MM.1S (cell line): ENCODE results near the gene ZNF445.

Experiments used
- DNase-seq: peaks from one replicate; pipeline ENCODE4 v3.0.0-alpha.2; 2015
- H2AFZ ChIP-seq: fragments of 300-600 bp; sonication (generic); 2 replicates; pipeline ENCODE4 v1.6.0; 2016; ENCODE audit warnings: antibody characterized with exemption, low read length
- H3F3A ChIP-seq: fragments of 300-600 bp; sonication (generic); 2 replicates; pipeline ENCODE4 v1.6.1; 2016; ENCODE audit warnings: mild to moderate bottlenecking, antibody characterized with exemption, low read length, moderate library complexity, mixed read lengths; ENCODE audit not compliant: insufficient read depth
- H3K27ac ChIP-seq: fragments of 300-600 bp; sonication (generic); 2 replicates; pipeline ENCODE4 v1.5.1; 2016; ENCODE audit warnings: mild to moderate bottlenecking, low read length
- H3K27me3 ChIP-seq: fragments of 300-600 bp; sonication (generic); replicated peaks from 2 replicates; pipeline ENCODE4 v1.6.0; 2016; ENCODE audit warnings: low read length; ENCODE audit not compliant: insufficient read depth
- H3K36me3 ChIP-seq: fragments of 300-600 bp; sonication (generic); replicated peaks from 2 replicates; pipeline ENCODE4 v1.6.1; 2016; ENCODE audit warnings: mild to moderate bottlenecking, low read length, mixed read lengths; ENCODE audit not compliant: insufficient read depth
- H3K4me1 ChIP-seq: fragments of 300-600 bp; sonication (generic); 2 replicates; pipeline ENCODE4 v1.6.1; 2016; ENCODE audit warnings: low read length, mixed read lengths
- H3K4me2 ChIP-seq: fragments of 300-600 bp; sonication (generic); 2 replicates; pipeline ENCODE4 v1.6.0; 2016; ENCODE audit warnings: low read depth, low read length
- H3K4me3 ChIP-seq: fragments of 300-600 bp; sonication (generic); 2 replicates; pipeline ENCODE4 v1.5.1; 2016; ENCODE audit warnings: low read length, mixed read lengths
- H3K79me2 ChIP-seq: fragments of 300-600 bp; sonication (generic); 2 replicates; pipeline ENCODE4 v1.6.1; 2016; ENCODE audit warnings: mixed run types, low read length, mixed read lengths
- H3K9ac ChIP-seq: fragments of 300-600 bp; sonication (generic); 2 replicates; pipeline ENCODE4 v1.6.1; 2016; ENCODE audit warnings: low read length, mixed read lengths
- H3K9me2 ChIP-seq: fragments of 300-600 bp; sonication (generic); replicated peaks from 2 replicates; pipeline ENCODE4 v1.6.1; 2016; ENCODE audit warnings: mild to moderate bottlenecking, low read length, mixed read lengths; ENCODE audit not compliant: insufficient read depth
- H3K9me3 ChIP-seq: fragments of 300-600 bp; sonication (generic); replicated peaks from 2 replicates; pipeline ENCODE4 v1.6.1; 2016; ENCODE audit warnings: mild to moderate bottlenecking, low read length, mixed read lengths; ENCODE audit not compliant: insufficient read depth
- H4K20me1 ChIP-seq: fragments of 300-600 bp; sonication (generic); 2 replicates; pipeline ENCODE4 v1.6.1; 2016; ENCODE audit warnings: mild to moderate bottlenecking, low read length, moderate library complexity, mixed read lengths; ENCODE audit not compliant: insufficient read depth
- EZH2 ChIP-seq: fragments of 300-600 bp; sonication (generic); optimal IDR thresholded peaks from 2 replicates; pipeline ENCODE3; 2017; ENCODE audit warnings: low read depth, mild to moderate bottlenecking, antibody characterized with exemption, low read length, mixed read lengths
- EZH2phosphoT487 ChIP-seq: fragments of 300-600 bp; sonication (generic); IDR thresholded peaks from 2 replicates; pipeline ENCODE4 v1.6.1; 2018; ENCODE audit warnings: antibody characterized with exemption, low read length
- TF ChIP-seq, protein P1 (sequence below): fragments of 300-600 bp; sonication (generic); IDR thresholded peaks from 2 replicates; pipeline ENCODE4 v1.5.1; 2016; ENCODE audit warnings: antibody characterized with exemption, low read length, mixed read lengths

ZNF445 gene

DNA sequence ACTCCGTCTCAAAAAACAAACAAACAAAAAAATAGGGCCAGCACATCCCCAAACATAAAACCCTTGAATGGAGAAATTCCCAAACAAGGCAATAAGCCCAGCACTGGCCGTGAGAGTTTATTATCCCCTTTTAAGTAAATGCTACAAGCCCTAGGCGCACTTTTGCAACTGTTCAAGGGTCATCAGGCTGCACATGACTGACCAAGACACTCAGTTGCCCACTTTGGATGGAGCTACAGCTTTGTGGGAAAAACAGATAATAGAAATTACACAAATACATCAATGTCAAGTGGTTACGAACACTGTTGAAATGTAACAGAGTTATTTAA, 33.7 kb upstream of the ZNF445 start:
- TF ChIP-seq EZH2phosphoT487 (no peak), EZH2 (no peak)
- TF ChIP-seq, protein P1, sequence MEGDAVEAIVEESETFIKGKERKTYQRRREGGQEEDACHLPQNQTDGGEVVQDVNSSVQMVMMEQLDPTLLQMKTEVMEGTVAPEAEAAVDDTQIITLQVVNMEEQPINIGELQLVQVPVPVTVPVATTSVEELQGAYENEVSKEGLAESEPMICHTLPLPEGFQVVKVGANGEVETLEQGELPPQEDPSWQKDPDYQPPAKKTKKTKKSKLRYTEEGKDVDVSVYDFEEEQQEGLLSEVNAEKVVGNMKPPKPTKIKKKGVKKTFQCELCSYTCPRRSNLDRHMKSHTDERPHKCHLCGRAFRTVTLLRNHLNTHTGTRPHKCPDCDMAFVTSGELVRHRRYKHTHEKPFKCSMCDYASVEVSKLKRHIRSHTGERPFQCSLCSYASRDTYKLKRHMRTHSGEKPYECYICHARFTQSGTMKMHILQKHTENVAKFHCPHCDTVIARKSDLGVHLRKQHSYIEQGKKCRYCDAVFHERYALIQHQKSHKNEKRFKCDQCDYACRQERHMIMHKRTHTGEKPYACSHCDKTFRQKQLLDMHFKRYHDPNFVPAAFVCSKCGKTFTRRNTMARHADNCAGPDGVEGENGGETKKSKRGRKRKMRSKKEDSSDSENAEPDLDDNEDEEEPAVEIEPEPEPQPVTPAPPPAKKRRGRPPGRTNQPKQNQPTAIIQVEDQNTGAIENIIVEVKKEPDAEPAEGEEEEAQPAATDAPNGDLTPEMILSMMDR = no peak
- DNase-seq = no peak
- H3K4me1 ChIP-seq = peaks cover 13% of the 10 kb centered on the region
- H3K27ac ChIP-seq = no peak overlapping the region
- H3K79me2 ChIP-seq = peaks cover 40% of the 10 kb centered on the region
- H2AFZ ChIP-seq = peak overlapping the region; percentile 96
- H3K4me2 ChIP-seq = peak overlapping the region; percentile 78
- H3K9me3 ChIP-seq = no peaks in the 10 kb centered on the region
- no peaks in the 10 kb centered on the region for H3K36me3 ChIP-seq
- H3K4me3 ChIP-seq = peak overlapping the region; percentile 87
- no peaks in the 10 kb centered on the region for H3K27me3 ChIP-seq
- H4K20me1 ChIP-seq = no peaks in the 10 kb centered on the region
- peak overlapping the region; percentile 80; the same call in 1 of the 2 replicates for H3K9ac ChIP-seq
- peaks cover 11% of the 10 kb centered on the region for H3F3A ChIP-seq
- no peaks in the 10 kb centered on the region for H3K9me2 ChIP-seq

DNA sequence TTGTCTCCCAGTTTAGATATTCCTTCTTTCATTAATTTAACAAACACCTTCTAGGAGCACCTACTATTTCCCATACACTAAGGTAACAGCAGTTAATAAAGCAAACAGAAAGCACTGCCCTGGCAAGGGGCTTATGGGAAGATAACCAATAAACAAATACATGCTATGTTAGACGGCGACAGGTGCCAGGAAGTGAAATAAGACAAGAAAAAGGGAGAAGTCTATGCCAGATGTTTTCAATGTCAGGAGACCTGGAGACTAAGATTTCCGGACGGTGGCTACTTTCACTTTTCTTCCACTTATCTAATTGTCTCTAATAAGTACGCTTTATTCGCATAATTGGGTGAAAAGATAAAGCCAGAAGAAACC, 32.5 kb upstream of the ZNF445 start:
- H4K20me1 ChIP-seq = no peaks in the 10 kb centered on the region
- H3K27ac ChIP-seq = peak overlapping the region; percentile 53; the same call in 1 of the 2 replicates
- peak; percentile 55 for DNase-seq
- H3K9me2 ChIP-seq = no peaks in the 10 kb centered on the region
- no peaks in the 10 kb centered on the region for H3K36me3 ChIP-seq
- H3F3A ChIP-seq = peaks cover 11% of the 10 kb centered on the region
- H3K4me1 ChIP-seq = peaks cover 13% of the 10 kb centered on the region
- H3K4me2 ChIP-seq = peak overlapping the region; percentile 73
- peak overlapping the region; percentile 67 for H3K4me3 ChIP-seq
- H2AFZ ChIP-seq = peak overlapping the region; percentile 78
- peak overlapping the region; percentile 76 for H3K9ac ChIP-seq
- H3K79me2 ChIP-seq = peaks cover 52% of the 10 kb centered on the region
- H3K9me3 ChIP-seq = no peaks in the 10 kb centered on the region
- TF ChIP-seq EZH2phosphoT487 (no peak), EZH2 (no peak)
- TF ChIP-seq, protein P1 = no peak
- H3K27me3 ChIP-seq = no peaks in the 10 kb centered on the region

DNA sequence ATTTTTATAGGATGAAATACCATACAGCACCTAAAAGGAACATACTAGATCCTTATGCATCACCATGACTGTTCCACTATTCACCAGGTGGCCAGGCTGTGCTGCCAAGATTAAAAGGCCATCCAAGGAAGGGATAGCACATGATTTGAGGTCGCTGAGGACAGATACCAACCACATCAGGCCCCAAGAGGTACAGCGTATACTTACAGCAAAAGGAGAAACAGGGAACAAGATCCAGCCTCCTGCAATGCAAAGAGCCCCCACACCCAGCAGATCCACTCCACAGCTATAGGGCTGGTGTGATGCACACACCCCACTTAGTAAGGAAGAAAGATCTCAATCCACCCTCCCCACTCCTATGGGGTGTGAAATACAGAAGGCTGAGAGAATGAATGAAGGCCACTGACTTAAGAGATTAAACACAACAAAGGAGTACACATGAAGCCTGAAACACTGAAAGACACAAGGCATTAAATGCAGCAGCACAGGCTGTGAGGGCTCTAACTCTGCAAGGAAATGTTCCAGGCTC, 32.0 kb upstream of the ZNF445 start:
- Histone ChIP-seq H3K4me3 (peak overlapping the region; percentile 67), H3K9me3 (no peaks in the 10 kb centered on the region), H2AFZ (no peak overlapping the region), H3F3A (peaks cover 11% of the 10 kb centered on the region), H3K36me3 (no peaks in the 10 kb centered on the region), H3K9ac (peak overlapping the region; percentile 76; the same call in 1 of the 2 replicates), H3K9me2 (no peaks in the 10 kb centered on the region), H3K79me2 (peaks cover 55% of the 10 kb centered on the region), H3K4me1 (peaks cover 13% of the 10 kb centered on the region), H3K27ac (peak overlapping the region; percentile 53; the same call in 1 of the 2 replicates), H3K4me2 (peak overlapping the region; percentile 73), H4K20me1 (no peaks in the 10 kb centered on the region), H3K27me3 (no peaks in the 10 kb centered on the region)
- DNase-seq = no peak
- TF ChIP-seq, protein P1 = no peak
- TF ChIP-seq EZH2phosphoT487 = no peak
- TF ChIP-seq EZH2 = no peak
